ENCODE results near the gene TPTE2.
A peak's percentile ranks its signal among the peaks of the same experiment; 100 is the strongest.
"Not testable (repeated sequence)": the region's sequence is repeated elsewhere in the genome, so short reads cannot be mapped to it uniquely, and the experiment has no call there.

Gene TPTE2

DNA sequence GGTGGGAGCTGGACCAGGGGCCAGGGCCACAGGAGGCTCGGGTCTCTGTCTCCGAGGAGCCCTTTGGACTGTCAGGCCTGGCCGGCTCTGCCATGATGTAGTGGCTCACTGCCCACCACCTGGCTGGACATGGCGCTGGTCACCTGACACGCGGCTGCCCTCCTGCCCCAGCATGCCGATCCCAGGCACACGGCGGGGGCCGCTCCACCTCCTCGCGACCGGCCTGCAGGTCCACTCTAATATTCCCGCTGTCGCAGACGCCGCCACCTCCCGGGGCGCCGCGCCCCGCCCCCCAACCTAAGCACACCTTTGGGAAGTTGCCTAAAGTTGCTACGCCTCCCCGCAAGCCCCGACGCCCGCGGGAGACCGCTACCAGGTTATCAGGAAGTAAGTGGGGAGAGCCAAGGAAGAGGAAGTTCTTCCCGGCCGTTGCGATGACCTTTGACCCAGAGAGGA lies at the start of gene TPTE2:
Gene TPTE2, minus strand, starts transcription at position 406 of the 456 bp plus-strand sequence. CDS start 58,298 bp downstream, outside the sequence.
- DNase-seq = not testable (repeated sequence)

DNA sequence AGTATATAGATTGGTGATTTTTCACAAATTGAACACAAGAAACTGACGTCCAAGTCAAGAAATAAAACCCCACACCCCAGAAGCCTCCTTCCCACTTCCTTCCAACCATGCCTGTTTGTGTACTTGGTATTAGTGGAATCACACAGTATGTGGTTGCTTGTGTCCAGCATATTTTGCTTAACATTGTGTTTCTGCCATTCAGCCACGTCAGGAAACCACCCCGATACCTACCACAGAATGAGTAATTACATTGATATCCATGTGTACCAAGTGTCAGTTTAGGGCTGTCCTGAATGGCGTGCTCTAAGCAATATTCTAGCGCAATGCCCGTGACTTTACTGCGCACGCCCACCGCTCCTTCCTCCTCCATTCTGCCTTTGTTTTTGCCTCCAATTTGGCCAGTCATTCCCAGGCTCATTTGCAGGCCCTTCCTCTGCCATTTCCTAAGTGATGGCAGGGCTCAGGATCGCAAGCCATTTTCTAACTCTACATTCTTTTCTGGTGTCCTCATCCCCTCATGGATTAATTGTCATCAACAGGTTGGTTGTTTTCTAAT lies 46.3 kb upstream of the TPTE2 start:
- no peak for DNase-seq

DNA sequence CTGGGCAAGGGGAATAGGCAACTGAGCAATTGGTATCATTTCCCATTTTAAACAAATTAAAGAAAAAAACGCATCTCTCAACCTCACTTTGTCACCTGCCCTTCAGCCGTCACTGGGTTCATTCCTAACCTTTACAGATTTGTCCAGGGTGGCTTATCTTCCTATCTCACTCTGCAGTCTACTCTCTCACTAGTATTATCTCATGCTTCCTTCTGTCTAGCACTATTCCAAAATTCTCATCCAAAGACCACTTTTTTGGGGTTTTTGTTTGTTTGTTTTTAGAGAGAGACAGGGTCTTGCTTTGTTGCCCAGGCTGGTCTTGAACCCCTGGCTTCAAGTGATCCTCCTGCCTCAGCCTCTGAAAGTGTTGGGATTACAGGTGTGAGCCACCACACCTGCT lies 45.4 kb upstream of the TPTE2 start:
- no peak for DNase-seq

DNA sequence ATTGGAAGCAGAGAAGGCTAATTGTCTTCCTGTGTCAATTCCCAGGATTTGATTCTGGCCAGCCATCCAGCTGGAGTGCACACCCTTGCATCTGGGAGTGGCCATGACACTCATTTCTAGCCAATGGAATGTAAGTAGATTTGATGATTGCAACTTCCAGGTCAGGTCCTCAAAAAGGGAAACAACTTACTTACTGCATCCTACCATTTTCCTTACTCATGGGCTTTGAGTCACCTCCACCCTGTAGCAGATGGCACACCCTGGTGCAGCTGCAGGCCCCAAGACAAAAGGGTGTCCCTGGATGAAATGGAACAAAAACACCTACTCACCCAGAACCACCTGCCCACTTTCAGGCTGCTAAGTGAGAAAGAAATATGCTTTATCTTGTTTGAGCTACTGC lies 44.8 kb upstream of the TPTE2 start:
- no peak for DNase-seq

DNA sequence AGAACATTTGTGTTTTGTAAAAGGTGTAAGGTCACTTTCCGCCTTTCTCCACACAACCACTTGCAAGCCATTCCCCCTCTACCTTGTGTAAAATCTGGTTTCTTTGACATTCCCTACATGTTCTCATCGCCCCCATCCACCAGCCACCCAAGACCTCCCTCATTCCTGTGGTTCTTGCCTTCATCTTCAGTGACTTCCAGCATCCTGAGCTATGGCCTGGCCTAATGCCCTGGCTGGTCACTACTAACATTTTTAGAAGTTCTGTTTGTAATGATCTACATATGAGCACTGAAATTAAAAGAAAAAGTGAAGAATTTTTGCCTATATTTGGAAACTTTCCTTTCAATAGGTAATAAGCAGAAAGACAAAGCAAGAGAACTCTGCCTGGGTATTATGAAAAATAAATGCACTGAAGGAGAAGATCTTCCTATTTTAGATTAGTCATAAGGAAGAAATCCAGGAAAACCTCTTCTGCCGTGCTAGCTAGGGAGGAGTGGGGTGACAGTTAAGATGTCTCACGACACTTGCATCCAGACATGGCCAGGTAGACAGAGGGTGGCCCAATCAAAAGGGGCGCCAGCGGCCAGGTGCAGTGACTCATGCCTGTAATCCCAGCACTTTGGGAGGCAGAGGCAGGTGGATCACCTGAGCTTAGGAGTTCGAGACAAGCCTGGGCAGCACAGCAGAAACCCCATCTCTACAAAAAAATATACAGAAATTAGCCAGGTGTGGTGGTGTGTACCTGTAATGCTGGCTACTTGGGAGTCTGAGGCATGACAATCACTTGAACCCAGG lies 44.0 kb upstream of the TPTE2 start:
- no peak for DNase-seq

DNA sequence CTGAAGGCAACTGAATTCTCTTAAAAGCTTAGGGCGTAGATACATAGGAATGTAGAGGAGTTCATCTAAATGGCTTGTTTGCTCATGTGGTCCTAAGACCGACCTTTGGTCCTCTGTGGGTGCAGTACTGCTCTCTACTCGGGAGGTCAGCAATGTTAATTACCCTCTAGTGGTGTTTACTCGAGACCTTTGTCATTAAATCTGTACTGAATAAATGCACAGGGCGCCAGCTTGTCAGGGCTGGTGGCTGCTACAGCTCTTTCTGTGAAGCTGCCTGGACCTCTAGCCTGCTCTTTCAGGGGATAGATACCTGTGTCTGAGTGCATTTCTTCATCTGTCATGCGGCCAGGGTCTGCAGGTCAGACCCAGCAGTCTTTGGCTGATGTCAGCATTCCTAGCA lies 43.0 kb upstream of the TPTE2 start:
- no peak for DNase-seq

DNA sequence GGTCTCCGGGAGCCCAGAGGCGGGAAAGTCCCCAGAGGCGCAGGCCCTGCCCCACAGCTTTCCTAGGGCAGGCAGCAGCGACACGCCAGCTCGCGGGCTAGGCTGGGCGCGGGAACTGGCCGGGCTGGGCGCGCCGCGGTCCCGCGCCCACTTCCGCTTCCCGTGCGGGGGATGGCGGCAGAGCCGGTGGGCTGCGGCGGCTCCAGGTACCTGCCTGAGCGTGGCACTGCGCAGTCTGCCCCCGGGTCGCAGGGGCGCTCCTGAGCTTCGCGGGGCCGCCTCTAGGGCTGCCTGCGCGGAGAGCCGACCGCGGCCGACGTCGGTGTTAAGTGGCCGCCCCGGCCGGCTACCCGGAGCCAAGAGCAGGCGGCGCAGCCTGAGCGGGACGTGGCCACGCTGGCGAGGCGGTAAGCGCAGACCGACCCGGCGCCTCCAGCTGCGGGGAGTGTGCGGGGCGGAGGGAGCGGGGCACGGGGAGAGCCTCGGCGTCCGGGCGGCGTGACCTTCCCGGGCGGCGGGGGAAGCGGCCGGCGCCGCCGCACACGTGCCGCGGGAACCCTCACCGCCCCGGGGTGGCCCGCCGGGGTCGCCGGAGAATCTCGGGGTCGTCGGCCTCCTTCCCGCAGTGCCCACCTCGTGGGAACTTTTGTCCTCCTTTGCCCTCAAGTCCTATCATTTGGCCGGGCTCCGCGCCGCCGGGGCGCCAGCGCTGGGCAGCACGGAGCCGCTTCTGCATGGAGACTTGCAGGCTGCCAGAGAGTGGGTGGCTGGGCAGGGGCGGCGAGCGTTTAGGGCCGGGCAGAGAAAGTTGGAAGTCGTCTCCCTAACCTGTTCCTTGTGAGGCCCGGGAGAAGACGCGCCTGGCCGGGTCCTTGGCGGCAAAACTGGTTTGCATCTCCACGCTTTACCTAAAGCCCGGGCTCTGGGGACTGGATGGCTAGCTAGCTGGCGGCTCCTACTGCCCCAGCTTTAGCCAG lies 40.7 kb upstream of the TPTE2 start:
- peak; percentile 49 for DNase-seq

DNA sequence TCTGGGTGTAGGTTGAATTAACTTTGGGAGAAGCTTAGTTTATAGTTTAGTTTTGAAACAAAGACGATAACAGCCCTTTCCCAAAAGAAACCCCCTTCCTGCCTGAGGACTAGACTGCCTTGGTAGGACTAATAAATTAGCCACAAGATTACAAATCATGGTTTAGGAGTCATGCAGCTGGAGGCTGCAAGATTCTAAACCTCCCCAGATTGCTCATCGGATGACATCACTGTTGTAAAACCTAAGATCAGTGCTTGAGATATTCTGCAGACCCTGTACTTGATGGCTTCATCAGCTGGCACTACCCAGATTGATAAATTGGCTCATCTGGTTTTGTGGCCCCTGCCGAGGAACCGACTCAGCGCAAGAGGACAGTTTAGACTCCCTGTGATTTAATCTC lies 36.2 kb upstream of the TPTE2 start:
- no peak for DNase-seq

DNA sequence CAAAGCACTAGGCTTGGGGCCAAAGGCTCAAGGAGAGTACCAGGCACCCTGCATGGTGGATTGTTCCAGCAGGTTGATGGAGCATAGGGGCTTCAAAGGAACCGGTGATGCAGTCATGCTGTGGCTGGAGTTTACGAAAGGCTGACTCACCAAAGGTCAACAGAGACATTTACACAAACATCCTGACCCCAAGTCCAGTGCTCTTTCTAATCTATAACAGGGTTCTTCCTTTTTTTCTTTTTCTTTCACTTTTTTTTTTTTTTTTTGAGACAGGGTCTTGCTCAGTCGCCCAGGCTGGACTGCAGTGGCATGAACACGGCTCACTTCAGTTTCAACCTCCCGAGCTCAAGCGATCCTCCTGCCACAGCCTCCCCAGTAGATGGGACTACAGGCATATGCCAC lies 35.6 kb upstream of the TPTE2 start:
- DNase-seq = no peak

DNA sequence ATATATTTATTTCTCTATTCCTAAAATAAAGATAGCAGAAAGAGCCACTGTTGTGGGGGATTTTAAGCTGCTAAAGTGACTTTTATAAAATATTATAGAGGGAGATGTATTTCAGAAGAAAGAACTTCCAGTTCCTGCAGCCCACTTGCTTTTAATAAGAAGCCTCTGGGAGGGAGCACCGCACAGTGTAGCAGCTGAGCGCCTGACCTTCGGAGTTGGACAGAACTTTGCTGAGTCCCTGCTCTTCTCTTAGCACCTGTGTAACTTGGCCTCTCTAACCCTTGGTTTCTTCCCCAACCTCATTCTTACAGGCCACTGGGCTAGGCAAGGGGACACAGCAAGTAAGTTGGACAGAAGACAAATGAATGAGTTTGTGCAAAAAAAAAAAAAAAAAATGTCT lies 34.8 kb upstream of the TPTE2 start:
- DNase-seq = no peak

DNA sequence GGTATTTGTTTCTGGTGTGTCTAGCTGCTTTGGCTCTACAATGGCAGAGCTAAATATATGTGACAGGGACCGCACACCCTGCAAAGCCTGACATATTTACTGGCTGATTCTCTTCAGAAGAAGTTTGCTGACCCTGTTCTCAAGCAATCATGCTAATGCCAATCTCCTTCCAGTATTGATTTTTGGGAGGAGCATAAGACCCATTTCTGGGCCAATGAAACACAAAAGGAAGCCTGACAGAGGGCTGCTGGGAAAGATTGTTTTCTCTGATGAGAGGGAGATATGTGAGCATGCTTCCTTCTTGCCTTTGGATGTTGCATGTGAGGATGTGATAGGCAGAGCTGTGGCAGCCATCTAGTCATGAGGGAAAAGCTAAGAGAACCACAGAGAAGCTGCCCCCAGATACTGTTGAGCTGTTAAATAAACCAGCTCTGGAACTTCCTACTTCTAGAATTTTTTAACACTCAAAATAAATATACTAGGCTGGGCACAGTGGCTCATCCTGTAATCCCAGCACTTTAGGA lies 31.4 kb upstream of the TPTE2 start:
- no peak for DNase-seq

DNA sequence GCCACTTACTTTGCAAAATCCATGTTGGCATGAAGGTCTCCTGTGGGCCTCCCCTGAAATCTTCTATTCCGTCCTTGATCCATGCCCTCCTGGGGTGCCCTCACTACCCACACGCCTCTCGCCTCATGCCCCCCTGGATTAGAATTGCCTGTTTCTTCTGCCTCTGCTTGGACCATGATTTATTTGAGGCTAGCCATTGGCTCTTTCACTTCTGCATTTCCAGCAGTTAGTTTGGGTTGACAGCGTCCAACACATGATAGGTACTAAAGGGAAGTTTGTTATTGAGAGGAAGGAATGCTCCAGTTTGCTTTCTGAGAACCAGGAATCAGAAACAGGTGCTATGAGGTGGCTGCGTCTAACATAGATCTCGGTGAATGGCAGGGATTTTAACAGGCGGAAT lies 30.5 kb upstream of the TPTE2 start:
- no peak for DNase-seq

DNA sequence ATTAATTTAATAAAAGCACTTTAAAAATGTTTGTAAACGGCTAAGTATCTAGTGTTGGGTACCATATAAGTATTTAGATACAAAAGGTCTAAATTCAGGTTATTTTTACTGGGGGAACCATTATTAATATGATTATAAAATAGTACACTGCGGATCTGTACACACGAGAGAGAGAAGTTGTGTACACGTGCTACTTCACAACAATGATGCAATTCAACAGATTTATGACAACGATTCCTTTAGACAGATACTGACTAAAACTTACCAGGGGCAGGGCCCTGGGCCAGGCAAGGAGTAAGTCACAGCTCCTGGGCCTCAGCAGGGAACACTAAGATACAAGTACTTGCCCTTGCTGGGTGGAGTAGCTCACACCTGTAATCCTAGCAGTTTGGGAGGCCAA lies 29.1 kb upstream of the TPTE2 start:
- no peak for DNase-seq

DNA sequence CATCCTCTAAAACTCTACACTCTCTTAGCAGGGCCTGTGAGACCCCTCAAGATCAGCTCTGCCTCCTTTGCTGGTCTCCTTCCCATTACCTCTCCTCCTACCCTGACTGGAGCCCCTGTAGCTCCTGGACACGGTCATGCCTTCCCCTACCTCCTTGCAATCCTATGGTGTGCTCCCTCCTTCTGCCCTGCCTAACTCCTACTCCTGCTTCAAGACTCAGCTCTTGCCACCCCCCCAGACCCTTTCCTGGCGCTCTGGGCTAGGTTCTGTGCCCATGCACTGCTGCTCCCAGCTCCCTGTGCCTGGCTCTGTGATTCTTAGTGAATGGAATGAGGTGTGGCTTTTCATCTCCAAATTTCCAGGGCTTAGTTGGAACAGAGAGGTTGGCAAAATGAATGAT lies 28.0 kb upstream of the TPTE2 start:
- DNase-seq = no peak

DNA sequence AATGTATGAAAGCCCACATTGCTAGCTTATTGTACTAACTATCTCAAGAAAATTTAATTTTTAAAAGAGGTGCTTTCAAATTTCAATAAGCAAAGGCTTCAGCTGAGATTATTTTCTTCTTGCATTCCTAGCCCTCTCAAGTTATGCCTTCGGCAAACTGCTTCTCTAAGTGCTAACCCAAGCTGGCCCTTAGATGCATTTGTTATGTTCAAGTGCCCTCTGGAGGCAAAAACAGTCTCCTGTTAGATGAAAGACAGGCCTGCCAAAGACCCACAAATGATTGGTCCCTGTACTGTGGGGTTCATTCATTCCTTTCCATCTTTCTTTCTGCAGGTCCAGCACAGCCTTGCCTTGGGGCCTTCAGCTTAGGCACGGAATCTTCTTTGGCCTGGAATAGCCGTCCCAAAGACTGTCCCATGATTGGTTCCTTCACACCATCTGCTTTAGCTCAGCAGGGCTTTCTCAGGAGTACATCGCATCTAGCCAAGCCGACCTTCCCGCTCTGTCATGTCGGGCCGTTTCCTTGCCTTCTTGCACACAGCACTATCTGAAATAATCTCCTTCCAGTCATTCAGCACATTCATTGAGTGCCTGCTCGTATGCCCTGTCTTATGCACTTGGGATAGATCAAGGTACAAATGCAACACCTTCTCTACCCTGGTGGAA lies 26.4 kb upstream of the TPTE2 start:
- no peak for DNase-seq

DNA sequence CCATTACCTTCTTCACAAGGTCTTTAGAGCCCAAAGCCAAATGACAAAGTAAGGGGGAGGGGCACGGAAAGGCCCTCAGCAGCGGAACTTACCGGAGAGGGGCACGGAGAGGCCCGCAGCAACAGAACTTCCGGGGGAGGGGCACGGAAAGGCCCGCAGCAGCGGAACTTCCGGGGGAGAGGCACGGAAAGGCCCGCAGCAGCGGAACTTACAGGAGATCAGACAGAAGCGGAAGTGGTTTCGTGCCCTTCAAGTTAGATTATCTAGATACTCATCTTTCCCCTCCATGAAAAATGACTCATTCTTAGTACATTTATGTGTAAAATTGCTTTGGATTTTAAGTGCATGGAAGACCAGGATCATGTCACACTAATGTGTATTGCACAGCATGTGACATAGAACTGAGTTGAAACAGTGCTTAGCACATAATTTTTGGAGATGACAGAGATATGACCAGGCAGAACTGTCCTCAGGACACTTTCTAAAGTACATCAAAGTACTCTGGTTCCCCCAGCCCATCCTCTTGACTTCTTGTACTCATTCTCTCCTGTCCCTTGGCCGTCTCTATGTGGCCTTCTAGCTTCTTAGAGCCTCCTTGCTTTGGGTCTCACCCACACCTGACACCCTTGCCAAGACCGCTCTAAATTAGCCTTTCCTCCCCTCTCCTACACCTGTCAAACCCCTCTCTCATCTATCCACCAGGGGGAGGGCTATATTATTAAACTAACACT lies 25.7 kb upstream of the TPTE2 start:
- DNase-seq = peak; percentile 71

DNA sequence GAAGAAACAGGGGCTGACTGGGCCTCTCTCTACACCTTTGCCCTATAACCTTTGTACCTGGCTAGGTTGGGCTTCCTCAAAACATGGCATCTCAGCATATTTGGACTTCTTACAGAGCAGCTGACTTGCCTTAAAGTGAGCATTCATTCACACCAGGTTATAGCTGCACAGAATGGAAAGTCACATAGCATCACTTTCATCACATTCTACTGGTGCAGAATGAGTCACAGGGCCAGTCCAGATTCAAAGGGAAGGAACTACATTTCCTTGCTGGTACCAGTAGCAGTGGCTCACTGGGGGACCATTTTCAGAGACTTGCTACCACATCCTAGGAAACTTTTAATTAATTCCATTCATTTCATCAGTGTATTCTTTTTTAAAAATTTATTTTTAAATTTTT lies 20.3 kb upstream of the TPTE2 start:
- DNase-seq = no peak

DNA sequence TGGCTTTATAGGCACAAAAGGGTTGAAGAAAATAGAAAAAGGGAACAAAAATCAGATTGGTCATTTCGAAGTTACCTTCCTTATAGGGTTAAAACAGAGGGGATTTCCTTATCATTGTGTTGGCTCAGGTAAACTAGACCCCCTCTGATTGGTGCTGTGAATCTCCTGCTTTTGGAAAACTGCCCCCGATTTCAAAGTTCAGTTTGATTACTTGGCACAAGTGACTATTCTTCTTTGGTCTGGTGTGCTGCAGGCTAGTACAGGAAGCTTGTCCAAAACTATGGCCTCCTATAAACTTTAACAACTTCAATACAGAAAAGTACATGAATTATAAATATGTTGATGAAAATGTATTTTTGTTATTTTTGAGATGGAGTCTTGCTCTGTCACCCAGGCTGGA lies 13.9 kb upstream of the TPTE2 start:
- no peak for DNase-seq

DNA sequence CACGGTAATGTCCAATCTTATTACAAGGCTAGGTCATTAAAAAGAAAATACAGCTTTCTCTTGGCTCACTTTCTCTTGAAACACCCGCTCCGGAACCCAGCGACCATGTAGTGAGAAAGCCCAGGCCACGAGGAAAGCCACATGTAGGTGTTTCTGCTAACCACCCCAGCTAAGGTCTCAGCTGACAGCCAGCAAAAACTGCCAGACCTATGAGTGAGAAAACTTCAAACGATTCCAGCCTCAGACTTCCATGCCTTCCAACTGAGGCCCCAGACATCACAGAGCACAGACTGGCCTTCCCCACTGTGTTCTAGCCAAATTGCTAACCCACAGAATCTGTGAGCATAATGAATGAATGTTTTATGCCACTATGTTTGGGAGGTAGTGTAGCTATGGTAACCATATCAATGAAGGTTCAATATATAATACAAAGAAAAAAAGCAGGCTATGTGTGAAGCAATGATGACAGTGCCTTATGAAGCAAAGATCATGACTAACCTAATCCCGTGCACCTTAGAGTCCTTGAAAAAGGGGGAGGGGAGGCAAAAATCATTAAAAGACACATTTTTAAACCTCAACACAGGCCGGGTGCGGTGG lies 11.9 kb upstream of the TPTE2 start:
- DNase-seq = no peak

DNA sequence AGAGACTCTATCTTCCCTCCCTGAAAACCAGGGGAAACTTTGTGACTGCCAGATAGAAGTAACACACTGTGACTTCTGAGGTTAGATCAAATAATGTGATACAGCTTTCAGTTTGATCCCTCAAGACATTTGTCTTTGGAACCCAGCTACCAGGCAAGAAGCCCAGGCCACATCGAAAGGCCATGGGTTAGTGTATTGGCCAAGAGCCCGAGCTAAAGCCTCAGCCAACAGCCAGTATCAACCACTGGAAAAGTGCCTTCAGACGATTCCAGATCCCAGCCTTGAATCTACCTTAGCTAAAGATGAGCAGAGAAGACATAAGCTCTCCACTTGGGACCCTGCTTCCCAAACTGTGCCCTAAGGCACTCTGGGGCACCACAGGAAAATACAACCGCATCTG lies 10.9 kb upstream of the TPTE2 start:
- no peak for DNase-seq

DNA sequence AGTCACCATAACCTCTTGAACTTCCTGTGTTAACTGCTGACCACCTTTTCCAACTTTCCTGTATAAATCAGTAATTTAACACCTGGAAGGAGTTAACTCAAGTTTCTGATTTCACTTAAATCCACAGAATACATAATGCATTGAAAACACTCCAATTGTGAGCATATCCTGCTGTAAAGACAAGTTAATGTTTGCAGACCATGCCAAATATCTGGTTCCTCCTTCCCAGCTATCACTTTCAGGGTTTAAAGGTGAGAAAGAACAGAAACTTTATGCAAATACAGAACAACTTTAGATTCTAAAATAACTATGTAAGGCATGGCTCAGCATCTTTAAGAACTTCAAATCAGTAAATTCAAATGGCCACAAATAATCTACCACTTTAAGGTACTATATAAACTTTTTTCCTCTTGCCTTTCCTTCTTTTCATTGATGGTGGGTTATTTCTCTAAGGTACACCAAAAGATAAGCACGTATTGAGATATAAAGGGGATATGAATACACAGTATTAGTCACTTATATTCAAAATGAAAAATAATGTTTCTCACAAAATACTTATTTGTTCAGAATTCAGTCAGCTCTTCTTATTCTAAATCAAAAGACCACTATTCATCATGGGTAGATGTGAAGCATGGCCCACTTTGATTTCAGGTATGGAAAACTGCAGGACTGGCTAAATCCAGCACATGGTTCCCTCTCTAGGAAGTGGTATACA lies 6.6 kb upstream of the TPTE2 start:
- no peak for DNase-seq
